Measurements from ENCODE around the gene FAM98B. TPM values are rescaled to one million over a fixed set of nuclear protein-coding genes. Genes with fewer than 3 reads are reported as not detected.

FAM98B gene
- total and polyA plus RNA-seq, 2 donors (not counting 1 experiment from before 2014, with no cell fraction given) = 1.4 to 21.5 TPM

DNA sequence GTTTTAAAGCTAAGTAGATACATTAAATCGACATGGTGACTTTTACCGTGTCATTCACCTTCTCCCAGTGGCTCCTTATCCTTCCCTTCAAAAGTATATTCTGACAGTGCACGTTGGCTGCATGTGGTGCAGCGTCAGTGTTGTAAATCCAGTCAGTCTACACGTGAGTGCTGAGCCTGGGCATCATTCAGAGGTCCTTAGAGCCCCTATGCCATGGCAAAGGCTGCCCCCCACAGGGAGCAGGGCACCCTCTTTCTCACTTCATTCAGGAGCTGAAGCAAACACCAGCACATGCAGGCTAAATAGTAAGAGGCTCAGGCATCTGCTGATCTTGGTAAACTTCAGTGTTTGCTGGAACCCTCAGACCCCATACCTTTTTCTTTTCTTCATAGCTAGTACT lies 67.4 kb downstream of the FAM98B start:
- H3K4me1 Mint-ChIP-seq = no peaks in the 10 kb centered on the region
- ChIA-PET CTCF (interaction anchor here (0.7 to 1.9 kb wide), 2 partner anchors 36 to 179 kb away, joined by 3 to 8 read pairs; no protein-coding TSS in a partner anchor), POLR2A (no interaction called here)
- H2AFZ ChIP-seq (ENCODE audit: insufficient read depth, low read depth, low read length, poor library complexity, severe bottlenecking) = no peak overlapping the region
- H3K9me3 ChIP-seq (ENCODE audit: control extremely low read depth in 1 of 3, control insufficient read depth in 2 of 3, insufficient read depth in 1 of 3, low read length in 2 of 3) = no peaks in the 10 kb centered on the region
- intact Hi-C loops (cut with micrococcal nuclease) = no loop called here
- H3K27me3 Mint-ChIP-seq = no peaks in the 10 kb centered on the region
- no peaks in the 10 kb centered on the region for H3K4me1 ChIP-seq (ENCODE audit: control insufficient read depth in 2 of 2, insufficient read depth in 2 of 2, low read length in 2 of 2)
- H4K20me1 ChIP-seq (ENCODE audit: control insufficient read depth, insufficient read depth, low read length, poor library complexity, severe bottlenecking) = no peaks in the 10 kb centered on the region
- no peak overlapping the region for H3K4me3 ChIP-seq (ENCODE audit: control extremely low read depth in 1 of 5, extremely low read depth in 1 of 5, insufficient read depth in 1 of 5, low read depth in 2 of 5, low read length in 4 of 5)
- no peak overlapping the region for H3K27ac Mint-ChIP-seq
- no peak overlapping the region for H3K4me3 Mint-ChIP-seq
- H3K27ac ChIP-seq (ENCODE audit: low read length in 2 of 2) = no peak overlapping the region
- no peak overlapping the region for H3K4me2 ChIP-seq (replicated peaks; ENCODE audit: low read depth, low read length, poor library complexity, severe bottlenecking)
- no peak overlapping the region for H3K9ac ChIP-seq (ENCODE audit: low read length)
- no peaks in the 10 kb centered on the region for H3K9me3 Mint-ChIP-seq (ENCODE audit: insufficient read depth)
- WGBS (ENCODE audit: insufficient coverage) = 94% methylated on average over 4 of the region's 5 CpGs
- DNase-seq (no peak), ATAC-seq (ENCODE audit: low read depth) (no peak)
- TF ChIP-seq, protein P1, sequence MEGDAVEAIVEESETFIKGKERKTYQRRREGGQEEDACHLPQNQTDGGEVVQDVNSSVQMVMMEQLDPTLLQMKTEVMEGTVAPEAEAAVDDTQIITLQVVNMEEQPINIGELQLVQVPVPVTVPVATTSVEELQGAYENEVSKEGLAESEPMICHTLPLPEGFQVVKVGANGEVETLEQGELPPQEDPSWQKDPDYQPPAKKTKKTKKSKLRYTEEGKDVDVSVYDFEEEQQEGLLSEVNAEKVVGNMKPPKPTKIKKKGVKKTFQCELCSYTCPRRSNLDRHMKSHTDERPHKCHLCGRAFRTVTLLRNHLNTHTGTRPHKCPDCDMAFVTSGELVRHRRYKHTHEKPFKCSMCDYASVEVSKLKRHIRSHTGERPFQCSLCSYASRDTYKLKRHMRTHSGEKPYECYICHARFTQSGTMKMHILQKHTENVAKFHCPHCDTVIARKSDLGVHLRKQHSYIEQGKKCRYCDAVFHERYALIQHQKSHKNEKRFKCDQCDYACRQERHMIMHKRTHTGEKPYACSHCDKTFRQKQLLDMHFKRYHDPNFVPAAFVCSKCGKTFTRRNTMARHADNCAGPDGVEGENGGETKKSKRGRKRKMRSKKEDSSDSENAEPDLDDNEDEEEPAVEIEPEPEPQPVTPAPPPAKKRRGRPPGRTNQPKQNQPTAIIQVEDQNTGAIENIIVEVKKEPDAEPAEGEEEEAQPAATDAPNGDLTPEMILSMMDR (IDR thresholded peaks at IDR 0.05) = no peak
- TF ChIP-seq EZH2 (IDR thresholded peaks at IDR 0.05; ENCODE audit: borderline replicate concordance, insufficient read depth, low read depth, low read length, poor library complexity, severe bottlenecking) = no peak
- H3K36me3 ChIP-seq (replicated peaks in 1 of 2; ENCODE audit: control extremely low read depth in 1 of 2, control insufficient read depth in 1 of 2, extremely low read depth in 1 of 2, insufficient read depth in 2 of 2, low read length in 1 of 2) = peaks cover 1 to 29% of the 10 kb centered on the region in 2 experiments
- H3K27me3 ChIP-seq (replicated peaks in 1 of 4; ENCODE audit: control extremely low read depth in 1 of 4, control insufficient read depth in 3 of 4, insufficient read depth in 4 of 4, low read length in 3 of 4) = no peaks in the 10 kb centered on the region
- no peaks in the 10 kb centered on the region for H3K79me2 ChIP-seq (ENCODE audit: control insufficient read depth, insufficient read depth, low read length)

GRCh38 chr15:38522922-38523321 lies 69.0 kb downstream of the FAM98B start:
- Histone ChIP-seq H3K36me3 (replicated peaks in 1 of 2; ENCODE audit: control extremely low read depth in 1 of 2, control insufficient read depth in 1 of 2, extremely low read depth in 1 of 2, insufficient read depth in 2 of 2, low read length in 1 of 2) (peaks cover 1 to 18% of the 10 kb centered on the region in 2 experiments), H4K20me1 (ENCODE audit: control insufficient read depth, insufficient read depth, low read length, poor library complexity, severe bottlenecking) (no peaks in the 10 kb centered on the region), H3K79me2 (ENCODE audit: control insufficient read depth, insufficient read depth, low read length) (peaks cover under 1% of the 10 kb centered on the region), H2AFZ (ENCODE audit: insufficient read depth, low read depth, low read length, poor library complexity, severe bottlenecking) (no peak overlapping the region), H3K4me3 (ENCODE audit: control extremely low read depth in 1 of 5, extremely low read depth in 1 of 5, insufficient read depth in 1 of 5, low read depth in 2 of 5, low read length in 4 of 5) (no peak overlapping the region), H3K27ac (ENCODE audit: low read length in 2 of 2) (no peak overlapping the region), H3K4me2 (replicated peaks; ENCODE audit: low read depth, low read length, poor library complexity, severe bottlenecking) (no peak overlapping the region), H3K9ac (ENCODE audit: low read length) (no peak overlapping the region), H3K9me3 (ENCODE audit: control extremely low read depth in 1 of 3, control insufficient read depth in 2 of 3, insufficient read depth in 1 of 3, low read length in 2 of 3) (no peaks in the 10 kb centered on the region), H3K27me3 (replicated peaks in 1 of 4; ENCODE audit: control extremely low read depth in 1 of 4, control insufficient read depth in 3 of 4, insufficient read depth in 4 of 4, low read length in 3 of 4) (no peaks in the 10 kb centered on the region), H3K4me1 (ENCODE audit: control insufficient read depth in 2 of 2, insufficient read depth in 2 of 2, low read length in 2 of 2) (no peaks in the 10 kb centered on the region)
- DNase-seq (no peak), ATAC-seq (ENCODE audit: low read depth) (no peak)
- Mint-ChIP-seq H3K27ac (no peak overlapping the region), H3K4me1 (no peaks in the 10 kb centered on the region), H3K27me3 (no peaks in the 10 kb centered on the region), H3K4me3 (no peak overlapping the region), H3K9me3 (ENCODE audit: insufficient read depth) (no peaks in the 10 kb centered on the region)
- ChIA-PET CTCF (interaction anchor here (0.9 to 1.9 kb wide), 5 partner anchors 16 to 177 kb away, joined by 3 to 8 read pairs (median 3); partner anchors contain the start of gene RASGRP1), POLR2A (no interaction called here)
- intact Hi-C loops (cut with micrococcal nuclease) = no loop called here
- 93% methylated on average over 3 of the region's 4 CpGs for WGBS (ENCODE audit: insufficient coverage)
- TF ChIP-seq, protein P1 (IDR thresholded peaks at IDR 0.05) = no peak
- no peak for TF ChIP-seq EZH2 (IDR thresholded peaks at IDR 0.05; ENCODE audit: borderline replicate concordance, insufficient read depth, low read depth, low read length, poor library complexity, severe bottlenecking)

Data from B cell (primary cell).